Dedifferentiated amniotic fluid mesenchymal stem cell (primary cell): Measurements from ENCODE around the gene FUT6.
A peak's percentile ranks its signal among the peaks of the same experiment; 100 is the strongest.

Source experiments
- DNase-seq: peaks from one replicate; pipeline ENCODE4 v3.0.0-alpha.2; 2016; ENCODE audit errors: extremely low spot score

The FUT6 gene

DNA sequence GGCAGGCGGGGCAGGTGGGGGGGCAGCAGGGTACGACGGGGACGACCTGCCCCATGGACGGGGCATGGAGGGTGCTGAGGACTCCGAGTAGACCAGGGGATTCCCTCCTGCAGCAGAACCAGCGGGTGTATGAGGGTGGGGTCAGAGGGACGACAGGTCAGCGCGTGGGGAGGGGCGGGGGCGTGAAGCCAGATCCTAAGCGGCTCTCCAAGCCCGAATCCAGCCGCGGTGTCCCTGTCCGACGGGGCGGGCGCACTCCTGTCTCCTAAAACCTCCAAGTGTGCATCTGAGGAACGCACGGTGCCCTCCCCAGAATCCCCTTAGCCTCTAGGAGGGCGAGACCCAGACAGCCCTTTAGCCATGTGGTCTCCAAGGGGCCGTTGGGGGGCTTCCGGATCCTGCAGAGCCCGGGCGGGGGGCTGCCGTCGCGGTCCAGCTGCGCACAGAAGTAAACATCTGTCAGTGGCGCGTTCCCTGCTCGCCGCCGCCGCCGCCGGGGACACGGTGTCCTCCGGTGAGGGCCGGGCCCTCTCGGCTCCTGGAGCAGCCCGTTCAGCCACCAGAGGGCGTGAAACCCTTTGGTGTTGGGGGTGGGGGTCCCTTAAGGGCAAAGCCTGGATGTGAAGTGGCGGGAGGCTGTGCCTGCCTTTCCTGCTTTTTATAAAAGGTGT, 33.9 kb downstream of the FUT6 start:
- DNase-seq: no peak

DNA sequence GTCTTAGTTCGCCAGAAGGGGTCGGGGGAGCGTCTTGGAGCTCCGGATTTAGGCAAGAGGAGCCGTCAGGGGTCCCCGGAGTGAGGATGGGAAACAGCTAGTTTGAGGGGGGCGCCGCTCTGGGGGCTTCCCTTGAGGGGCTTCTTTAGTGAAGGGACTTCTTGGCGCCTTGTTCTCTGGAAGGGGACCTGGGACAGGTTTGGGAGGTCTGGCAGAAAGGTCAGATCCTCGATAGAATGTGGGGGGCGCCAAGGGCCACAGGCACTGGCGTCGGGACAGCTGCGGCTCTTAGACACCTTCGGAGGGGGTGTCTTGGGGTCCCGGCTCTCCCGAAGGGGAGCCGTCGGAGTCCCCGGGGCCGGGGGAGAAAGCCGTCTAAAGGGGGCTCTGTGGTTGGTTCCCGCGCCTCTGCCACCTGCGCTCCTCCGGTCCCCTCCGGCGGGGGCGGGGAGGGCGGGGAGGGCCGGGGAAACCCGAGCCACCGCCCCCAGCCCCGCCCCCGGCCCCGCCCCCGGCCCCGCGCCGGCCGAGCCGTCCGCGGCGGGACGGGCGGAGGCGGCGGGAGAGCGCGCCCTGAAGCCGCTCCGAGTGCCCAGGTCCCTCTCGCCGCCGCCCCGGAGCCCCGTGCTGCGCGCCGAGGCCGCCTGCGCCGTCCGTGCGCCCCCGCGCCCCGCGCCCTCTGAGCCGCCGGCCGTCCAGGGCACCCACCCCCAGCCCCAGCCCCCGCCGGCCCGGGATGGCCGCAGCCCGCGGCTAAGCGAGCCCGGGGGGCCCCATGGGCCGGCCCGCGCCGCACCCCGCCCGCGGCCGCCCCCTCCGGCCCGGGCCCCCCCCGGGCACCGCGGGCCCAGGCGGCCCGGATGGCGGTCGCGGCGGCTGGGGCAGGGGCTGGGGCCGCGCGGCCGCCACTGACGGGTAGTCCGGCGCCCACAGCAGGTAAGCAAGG, 34.7 kb downstream of the FUT6 start, which contains the start of gene NRTN:
Gene NRTN, plus strand, starts transcription at position 552 of the 946 bp plus-strand sequence. CDS start 19,099 bp downstream, outside the sequence.
- DNase-seq: no peak

DNA sequence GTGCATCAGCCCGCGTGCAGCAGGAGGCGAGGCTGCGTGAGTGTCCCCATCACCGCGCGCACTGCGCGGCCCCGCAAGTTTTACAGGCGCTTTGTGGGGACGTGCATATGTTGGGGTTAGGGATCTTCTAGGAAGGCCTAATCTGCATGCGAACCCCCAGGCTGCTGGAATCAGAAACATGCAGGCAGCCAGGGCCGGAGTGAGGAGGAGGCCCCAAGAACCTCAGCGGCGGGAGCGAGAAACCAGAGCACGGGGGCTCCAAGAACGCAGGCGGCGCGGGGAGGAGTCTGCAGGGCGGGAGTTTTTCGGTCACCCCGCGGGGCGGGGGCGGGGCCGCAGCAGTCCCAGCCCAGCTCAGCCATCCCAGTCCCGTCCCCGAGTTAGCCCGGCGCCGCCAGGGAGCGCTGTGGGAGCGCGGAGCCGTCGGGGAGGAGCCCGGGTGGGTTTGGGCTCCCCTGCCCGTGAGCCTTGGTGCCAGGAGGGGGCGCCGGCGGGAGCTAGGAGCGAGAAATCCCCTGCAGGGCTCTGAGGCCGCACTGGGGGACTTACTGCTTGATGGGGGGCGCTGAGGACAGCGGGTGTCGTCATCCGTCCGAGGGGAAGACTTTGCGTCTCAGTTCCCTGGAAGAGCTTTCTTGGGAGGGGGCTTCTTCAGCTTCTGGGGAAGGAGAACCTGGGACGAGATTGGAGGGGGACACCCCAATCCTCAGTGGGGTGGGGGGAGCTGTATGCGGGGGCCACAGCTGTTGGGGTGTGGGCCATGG, 35.6 kb downstream of the FUT6 start:
- DNase-seq: peak; percentile 55

DNA sequence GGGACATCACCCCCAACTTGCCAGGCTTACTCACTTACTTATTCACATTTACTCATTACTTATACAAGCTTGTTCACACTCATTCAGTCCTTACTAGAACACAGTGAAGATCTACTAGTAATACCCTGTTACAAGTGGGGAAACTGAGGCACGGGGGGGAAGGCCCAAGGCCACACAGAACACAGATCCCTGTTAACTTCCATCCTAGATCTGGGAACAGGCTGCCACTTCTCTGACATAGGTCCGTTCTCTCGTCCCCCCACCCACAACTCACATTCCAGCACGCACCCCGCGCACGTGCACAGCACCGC, 36.1 kb downstream of the FUT6 start:
- no peak for DNase-seq

DNA sequence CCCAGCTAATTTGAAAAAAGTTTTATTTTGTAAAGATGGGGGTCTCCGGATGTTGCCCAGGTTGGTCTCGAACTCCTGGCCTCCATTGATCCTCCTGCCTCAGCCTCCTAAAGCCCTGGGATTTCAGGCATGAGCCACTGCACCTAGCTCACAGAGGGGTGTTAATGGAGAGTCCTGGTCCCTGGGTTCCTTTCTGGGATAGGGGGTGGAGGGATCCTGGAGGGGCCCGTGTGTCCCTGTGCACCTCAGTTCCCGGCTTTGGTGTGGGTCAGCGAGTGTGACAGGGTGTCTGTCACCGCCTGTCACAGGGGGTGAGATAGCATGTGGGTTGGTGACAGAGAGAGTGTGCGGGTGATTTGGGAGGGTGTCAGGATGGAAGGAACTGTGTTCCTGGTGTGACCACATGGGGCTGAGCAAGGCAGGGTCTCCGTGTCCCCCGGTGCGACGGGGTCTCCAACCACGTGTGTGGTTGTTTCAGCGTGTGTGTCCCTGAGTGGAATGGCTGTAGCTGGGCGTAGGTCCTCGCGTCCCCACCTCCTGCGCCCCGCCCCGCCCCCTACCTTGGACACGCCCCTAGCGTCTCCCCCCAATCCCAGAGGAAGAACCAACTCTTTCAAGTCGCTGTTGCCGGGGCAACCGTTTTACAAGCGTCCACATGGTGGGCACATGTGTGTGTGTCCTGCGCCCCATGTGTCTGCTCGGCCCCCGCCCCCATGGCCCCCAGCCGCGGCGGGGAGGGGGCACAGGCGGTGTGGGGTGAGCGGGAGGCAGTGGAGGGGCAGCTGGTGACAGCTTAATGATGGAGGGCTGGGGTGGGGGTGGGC, 37.5 kb downstream of the FUT6 start:
- DNase-seq: no peak

DNA sequence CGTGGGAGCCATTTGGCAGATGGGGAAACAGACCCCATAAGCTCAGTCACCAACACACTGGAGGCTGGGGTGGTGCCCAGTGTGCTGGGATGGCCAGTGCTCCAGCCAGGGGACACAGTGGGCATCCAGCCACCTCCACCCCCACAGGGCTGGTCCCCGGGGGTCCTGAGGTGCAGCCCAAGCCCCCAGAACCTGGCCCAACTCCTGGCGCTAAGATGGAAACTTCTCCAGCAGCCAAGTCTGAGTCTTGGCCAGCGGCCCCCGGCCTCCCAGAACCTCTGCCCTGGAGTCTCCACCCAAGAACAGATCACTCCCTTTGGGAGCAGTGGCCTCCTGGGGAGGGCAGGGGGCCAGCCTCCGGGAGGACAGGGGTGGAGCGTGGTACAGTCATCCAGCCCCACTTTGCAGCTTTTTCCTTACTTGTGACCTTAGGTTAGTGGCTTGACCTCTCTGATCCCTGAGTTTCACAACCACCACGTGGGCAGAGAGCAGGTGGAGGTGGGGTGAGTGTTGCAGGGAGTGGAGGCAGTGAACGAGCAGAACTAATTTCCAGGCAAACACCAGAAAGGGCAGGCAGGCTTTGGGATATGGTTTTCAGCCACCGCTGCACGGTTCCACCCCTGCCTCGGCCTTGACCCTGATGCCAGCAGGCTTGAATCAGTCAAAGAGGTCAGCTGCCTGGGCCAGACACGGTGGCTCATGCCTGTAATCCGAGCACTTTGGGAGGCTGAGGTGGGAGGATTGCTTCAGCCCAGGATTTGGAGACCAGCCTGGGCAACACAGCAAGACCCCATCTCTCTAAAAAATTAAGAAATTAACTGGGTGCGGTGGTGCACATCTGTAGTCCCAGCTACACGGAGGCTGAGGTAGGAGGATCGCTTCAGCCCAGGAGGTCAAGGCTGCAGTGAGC, 38.9 kb downstream of the FUT6 start:
- no peak for DNase-seq

DNA sequence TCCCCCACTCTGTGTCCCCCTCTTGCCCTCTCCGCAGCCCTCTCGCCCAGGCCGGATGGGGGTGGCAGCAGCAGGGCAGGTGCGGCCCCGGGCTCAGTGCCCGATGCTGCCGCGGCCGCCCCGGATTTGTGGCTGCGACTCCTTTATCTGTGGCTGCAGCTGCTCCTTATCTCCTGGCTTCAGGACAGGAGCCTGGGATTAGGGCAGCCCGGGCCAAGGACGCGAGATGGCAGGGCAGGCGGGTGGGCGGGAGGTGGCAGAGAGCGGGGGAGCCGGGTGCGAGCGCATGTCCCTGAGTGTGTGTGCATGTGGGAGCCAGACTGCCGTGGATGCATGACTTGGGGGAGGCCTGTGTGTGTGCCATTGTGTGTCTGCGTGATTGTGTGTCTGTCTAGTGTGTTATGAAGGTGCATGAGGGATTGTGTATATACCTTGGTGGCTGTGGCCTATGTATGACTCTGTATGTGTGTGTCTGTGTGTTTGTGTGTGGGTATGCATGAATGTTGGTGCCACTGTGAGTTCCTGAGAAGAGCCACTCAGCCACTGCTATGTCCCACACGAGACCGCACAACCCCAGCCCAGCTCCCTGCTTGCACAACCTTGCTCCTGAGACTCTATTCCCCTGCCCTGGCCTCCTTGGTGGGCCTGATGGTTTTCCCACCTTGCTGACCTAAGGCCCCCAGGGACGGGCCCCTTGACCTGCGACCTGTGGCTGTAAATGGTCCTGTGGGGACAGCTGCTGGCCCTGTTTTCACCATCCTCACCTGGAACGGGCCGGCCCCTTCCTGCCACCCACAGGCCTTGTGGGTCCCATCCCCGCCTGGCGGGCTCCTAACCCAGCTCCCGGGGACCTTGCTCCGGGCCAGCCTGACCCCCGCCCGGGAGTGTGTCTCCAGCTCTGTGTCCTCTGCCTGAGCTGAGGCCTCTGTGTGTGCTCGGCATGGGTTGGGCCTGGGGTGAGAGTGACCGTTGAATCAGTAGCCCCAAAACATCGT, 40.0 kb downstream of the FUT6 start:
- no peak for DNase-seq

DNA sequence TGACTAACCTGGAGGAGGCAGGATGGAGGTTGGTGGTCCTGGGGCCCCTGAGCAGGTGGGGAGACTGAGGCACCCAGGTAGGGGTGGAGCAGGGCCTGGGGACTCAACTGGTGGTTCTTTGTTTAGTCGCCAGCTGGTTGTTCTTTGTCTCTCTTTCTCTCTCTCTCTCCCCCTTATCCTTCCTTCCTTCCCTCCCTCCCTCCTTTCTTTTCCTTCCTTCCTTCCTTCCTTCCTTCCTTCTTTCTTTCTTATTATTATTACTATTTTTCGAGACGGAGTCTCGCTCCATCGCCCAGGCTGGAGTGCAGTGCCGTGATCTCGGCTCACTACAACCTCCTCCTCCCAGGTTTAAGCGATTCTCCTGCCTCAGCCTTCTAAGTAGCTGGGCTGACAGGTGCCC, 41.3 kb downstream of the FUT6 start:
- no peak for DNase-seq

DNA sequence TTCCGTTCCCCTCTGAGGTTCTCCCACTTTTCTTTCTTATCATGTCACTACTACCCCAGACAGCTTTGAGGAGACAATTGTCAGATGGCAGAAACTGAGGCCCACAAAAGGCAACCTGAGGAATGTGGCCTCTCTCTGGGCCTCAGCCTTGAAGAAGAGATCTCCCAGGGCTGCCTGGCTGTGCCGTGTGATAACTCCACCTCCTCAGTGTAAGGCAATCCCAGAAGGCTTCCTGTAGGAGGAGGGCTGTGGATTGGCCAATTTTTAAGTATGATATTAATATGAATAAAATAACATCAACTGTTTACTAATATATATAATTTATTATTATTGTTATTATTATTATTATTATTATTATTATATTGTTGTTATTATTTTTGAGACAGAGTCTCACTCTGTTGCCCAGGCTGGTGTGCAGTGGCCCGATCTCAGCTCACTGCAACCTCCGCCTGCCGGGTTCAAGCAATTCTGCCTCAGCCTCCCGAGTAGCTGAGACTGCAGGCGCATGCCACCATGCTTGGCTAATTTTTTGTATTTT, 44.1 kb downstream of the FUT6 start:
- no peak for DNase-seq

DNA sequence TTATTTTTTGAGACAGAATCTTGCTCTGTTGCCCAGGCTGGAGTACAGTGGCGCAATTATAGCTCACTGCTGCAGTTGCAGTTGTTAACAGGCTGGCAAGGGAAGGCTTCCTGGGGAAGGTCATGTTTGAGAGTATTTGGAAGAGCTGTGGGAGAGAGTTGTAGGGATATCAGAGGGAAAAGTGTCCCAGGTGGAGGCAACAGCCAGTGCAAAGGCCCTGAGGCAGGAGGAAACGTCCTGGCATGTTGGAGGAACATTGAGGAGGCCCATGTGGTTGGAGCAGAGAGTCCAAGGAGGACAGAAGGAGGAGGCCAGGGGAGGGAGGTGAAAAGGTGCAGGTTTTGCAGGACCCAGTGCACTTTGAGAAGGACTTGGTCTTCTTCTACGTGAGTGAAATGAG, 46.3 kb downstream of the FUT6 start:
- no peak for DNase-seq

DNA sequence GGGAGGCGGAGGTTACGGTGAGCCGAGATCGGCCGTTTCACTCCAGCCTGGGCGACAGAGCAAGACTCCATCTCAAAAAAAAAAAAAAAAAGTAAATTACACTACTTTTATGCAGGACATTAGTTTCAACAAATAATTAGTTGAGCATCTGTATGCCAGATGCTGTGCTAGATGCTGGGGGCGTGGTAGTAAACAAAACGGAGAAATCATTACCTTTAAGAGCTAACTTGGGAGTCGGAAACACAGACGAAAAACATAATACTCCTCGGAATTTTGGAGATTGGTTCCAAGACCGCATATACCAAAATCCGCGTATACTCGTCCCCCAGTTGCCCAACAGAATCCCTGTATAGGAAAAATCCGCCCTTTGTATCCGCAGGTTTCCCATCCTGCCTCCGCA, 47.3 kb downstream of the FUT6 start:
- DNase-seq: no peak

DNA sequence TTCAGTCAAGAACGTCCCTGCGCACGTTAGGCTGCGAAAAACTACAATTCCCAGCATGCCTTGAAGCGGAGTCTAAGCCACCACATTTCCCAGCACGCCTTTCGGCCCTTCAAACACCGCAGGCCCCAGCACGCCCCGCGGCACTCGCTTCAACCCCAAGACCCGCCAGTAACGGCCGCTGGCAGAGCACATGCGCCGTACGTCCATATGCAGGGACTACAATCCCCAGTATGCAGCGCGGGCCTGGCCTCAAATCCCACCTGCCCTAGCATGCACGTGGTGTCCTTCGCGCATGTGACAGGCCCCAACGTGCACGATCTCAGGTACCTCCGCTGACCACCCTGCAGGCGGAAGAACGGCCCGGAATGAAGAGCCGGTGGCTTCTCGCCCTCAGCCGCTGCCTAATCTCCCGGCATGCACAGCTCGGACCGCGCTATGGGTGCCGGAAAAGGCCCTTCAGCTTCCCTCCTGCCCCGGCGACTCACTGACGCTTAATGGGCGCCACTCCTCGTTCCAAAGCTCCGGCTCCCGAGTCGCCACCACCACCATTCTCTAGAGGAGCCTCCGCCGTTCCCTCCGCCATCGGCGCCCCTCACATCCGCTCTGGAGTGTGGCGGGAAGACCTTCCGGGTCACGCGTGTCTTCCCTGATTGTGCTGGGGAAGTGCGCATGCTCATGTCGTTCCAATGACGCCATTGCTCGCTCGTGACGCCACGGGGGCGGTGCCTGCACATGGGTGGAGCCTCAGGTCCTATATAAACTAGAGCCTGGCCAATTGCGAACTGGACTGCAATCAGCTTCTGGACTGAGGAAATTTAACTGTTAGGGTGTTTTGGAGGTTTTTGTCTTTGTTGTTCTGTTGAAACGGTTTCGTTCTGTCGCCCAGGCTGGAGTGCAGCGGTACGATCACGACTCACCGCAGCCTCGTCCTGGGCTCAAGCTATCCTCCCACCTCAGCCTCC, 48.7 kb downstream of the FUT6 start, which contains the start of gene DUS3L:
Gene DUS3L, minus strand, starts transcription at position 605 of the 962 bp plus-strand sequence. Its CDS starts 22 bp downstream, at position 583.
- peak; percentile 97 for DNase-seq

DNA sequence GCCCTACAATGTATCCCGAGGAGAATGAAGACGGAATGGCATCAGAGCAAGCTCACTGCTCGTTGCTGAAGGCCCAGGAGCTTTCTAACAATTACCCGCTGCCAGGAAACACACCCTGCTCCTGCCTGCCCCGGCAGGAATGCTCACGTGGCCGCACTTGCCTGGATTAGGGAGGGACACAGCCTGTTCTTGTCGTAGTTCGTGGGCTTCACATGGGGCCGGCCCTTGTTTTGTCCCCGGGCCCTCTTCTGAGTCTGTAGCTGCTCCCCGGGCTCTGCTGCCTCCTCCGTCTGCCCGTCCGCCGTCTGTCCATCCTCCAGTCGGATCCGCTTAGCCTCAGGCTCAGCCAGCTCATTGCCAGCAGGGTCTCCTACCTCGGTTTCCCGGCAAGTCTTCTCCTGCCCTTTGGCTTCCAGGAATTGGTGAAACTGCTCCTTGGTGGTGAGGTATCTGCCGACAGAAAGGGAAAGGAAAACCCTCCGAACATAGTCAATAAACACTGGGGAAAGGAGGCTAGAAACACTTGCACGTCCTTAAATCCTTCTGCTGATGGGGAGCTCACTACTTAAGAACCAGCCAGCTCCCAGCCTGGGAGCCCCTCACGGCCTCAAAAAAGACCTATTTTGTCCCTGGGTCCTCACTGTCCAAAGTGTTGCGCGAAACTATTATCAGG, 49.5 kb downstream of the FUT6 start:
- DNase-seq: no peak

DNA sequence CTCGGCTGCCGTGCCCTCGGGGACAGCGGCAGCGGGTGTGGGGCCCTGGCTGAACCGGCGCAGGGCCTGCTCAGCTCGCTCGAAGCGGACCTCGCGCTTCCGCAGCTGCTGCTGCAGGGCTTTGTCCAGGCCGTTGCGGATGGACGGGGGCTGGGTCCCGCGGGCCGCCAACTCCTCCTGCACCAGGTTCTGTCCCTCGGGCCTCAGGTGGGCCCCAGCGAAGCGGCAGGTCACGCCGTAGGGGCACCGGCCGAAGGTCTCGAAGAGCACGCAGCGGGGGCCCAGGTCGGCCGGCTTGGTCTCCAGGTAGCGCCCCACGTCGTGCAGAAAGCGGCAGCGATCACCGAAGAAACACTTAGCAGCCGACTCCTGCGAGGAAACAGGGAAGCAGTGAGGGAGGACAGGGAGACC, 50.1 kb downstream of the FUT6 start:
- DNase-seq: no peak

DNA sequence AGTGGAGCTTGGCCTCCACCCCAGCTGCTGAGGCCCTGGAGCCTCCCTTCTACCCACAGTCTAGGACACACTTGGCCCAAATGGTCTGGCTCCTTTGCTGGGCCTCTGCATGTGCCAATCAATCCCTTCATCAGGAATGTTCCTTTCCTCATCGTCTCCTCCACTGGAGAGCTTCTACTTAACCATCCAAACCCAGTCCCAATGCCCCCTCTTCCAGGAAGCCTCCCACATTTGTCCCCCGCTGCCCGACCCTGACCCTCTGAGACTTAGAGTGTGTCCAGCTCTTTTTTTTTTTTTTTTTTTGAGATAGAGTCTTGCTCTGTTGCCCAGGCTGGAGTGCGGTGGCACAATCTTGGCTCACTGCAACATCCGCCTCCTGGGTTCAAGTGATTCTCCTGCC, 51.1 kb downstream of the FUT6 start:
- no peak for DNase-seq

DNA sequence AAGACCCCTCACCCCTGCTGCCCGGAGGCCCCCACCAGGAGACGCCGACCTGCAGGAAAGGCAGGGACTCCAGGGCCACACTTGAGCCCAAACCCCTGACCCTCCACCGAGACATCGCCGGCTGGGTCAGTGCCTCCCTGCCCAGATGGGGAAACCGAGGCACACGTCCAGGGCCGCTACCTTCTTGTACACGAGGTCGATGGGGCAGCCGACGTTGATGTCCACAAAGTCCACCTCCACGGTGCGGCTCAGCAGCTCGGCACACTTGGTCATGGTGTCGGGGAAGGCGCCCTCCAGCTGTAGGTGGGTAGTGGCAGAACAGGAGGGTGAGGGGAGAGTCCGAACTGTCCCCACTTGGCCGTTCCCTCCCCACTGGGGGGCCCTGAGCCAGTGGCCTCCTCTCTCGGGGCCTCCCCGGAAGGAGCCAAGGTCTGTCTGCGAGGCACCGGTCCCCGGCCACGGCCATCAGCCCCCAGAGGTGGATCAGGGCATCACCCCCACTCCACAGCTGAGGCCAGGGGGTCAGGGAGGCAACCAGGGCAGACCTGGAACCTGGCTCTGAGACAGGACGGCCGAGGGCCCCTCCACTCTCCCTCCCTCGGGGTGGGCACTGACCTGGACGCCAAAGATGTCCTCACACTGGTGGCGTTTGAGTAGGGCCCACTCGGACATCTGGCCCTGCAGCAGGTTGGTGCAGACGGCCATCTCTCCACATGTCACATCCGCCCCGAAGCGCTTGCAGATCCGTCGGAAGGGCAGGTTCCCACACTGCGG, 51.9 kb downstream of the FUT6 start:
- DNase-seq: no peak
